ENCODE data around the gene MET.

MET gene

GRCh38 chr7:116820149-116820548 is 148.2 kb downstream of the MET start:
- Histone ChIP-seq H3K4me3 (ENCODE audit: low read depth, low read length) (no peak overlapping the region), H3K9me3 (ENCODE audit: control insufficient read depth, insufficient read depth, low read depth, low read length) (no peaks in the 10 kb centered on the region), H3K36me3 (ENCODE audit: control insufficient read depth in 2 of 2, insufficient read depth in 1 of 2, low read length in 2 of 2) (no peaks in the 10 kb centered on the region), H3K27ac (ENCODE audit: extremely low read depth, low read depth, low read length) (no peak overlapping the region), H3K4me1 (ENCODE audit: control insufficient read depth, insufficient read depth, low read length) (no peaks in the 10 kb centered on the region)
- ChIA-PET CTCF (interaction anchor here (0.6 to 1.2 kb wide), 3 partner anchors 10 to 1907 kb away, joined by 3 to 7 read pairs (median 4); no protein-coding TSS in a partner anchor), POLR2A (no interaction called here)
- no peak for TF ChIP-seq ZNF23 (tag by site-specific recombination; IDR thresholded peaks at IDR 0.05; ENCODE audit: borderline replicate concordance)
- peak; percentile 48; the same call in 1 of the 2 replicates for TF ChIP-seq ZBTB11 (tag by site-specific recombination; conservative IDR thresholded peaks at IDR 0.05; ENCODE audit: low read depth)
- TF ChIP-seq, protein P1, sequence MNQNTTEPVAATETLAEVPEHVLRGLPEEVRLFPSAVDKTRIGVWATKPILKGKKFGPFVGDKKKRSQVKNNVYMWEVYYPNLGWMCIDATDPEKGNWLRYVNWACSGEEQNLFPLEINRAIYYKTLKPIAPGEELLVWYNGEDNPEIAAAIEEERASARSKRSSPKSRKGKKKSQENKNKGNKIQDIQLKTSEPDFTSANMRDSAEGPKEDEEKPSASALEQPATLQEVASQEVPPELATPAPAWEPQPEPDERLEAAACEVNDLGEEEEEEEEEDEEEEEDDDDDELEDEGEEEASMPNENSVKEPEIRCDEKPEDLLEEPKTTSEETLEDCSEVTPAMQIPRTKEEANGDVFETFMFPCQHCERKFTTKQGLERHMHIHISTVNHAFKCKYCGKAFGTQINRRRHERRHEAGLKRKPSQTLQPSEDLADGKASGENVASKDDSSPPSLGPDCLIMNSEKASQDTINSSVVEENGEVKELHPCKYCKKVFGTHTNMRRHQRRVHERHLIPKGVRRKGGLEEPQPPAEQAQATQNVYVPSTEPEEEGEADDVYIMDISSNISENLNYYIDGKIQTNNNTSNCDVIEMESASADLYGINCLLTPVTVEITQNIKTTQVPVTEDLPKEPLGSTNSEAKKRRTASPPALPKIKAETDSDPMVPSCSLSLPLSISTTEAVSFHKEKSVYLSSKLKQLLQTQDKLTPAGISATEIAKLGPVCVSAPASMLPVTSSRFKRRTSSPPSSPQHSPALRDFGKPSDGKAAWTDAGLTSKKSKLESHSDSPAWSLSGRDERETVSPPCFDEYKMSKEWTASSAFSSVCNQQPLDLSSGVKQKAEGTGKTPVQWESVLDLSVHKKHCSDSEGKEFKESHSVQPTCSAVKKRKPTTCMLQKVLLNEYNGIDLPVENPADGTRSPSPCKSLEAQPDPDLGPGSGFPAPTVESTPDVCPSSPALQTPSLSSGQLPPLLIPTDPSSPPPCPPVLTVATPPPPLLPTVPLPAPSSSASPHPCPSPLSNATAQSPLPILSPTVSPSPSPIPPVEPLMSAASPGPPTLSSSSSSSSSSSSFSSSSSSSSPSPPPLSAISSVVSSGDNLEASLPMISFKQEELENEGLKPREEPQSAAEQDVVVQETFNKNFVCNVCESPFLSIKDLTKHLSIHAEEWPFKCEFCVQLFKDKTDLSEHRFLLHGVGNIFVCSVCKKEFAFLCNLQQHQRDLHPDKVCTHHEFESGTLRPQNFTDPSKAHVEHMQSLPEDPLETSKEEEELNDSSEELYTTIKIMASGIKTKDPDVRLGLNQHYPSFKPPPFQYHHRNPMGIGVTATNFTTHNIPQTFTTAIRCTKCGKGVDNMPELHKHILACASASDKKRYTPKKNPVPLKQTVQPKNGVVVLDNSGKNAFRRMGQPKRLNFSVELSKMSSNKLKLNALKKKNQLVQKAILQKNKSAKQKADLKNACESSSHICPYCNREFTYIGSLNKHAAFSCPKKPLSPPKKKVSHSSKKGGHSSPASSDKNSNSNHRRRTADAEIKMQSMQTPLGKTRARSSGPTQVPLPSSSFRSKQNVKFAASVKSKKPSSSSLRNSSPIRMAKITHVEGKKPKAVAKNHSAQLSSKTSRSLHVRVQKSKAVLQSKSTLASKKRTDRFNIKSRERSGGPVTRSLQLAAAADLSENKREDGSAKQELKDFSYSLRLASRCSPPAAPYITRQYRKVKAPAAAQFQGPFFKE (tag by site-specific recombination; IDR thresholded peaks at IDR 0.05; ENCODE audit: borderline replicate concordance): no peak
- no peak for TF ChIP-seq ZFP37 (tag by site-specific recombination; IDR thresholded peaks at IDR 0.05)
- TF ChIP-seq ZNF140 (tag by site-specific recombination; IDR thresholded peaks at IDR 0.05): peak; percentile 55; the same call in 1 of the 2 replicates
- TF ChIP-seq ZNF433 (tag by site-specific recombination; IDR thresholded peaks at IDR 0.05; ENCODE audit: low read depth): 0 out of 2 replicates have a peak, but pooled peaks have one; percentile 36
- no peak for TF ChIP-seq ZNF24 (tag by site-specific recombination; IDR thresholded peaks at IDR 0.05)
- no peak for TF ChIP-seq KLF8 (tag by site-specific recombination; IDR thresholded peaks at IDR 0.05)
- TF ChIP-seq ZXDB (tag by site-specific recombination; IDR thresholded peaks at IDR 0.05): peak; percentile 29; the same call in 1 of the 2 replicates
- 0 out of 2 replicates have a peak, but pooled peaks have one; percentile 18 for TF ChIP-seq ZBTB8A (tag by site-specific recombination; IDR thresholded peaks at IDR 0.05)
- peak; percentile 79; the same call in 1 of the 2 replicates for TF ChIP-seq ZNF394 (tag by site-specific recombination; IDR thresholded peaks at IDR 0.05; ENCODE audit: borderline replicate concordance)
- TF ChIP-seq HOXD13 (CRISPR knock-in tag; IDR thresholded peaks at IDR 0.05; ENCODE audit: borderline replicate concordance): no peak
- peak; percentile 53 for TF ChIP-seq ZNF623 (tag by site-specific recombination; IDR thresholded peaks at IDR 0.05)
- TF ChIP-seq ZNF426 (tag by site-specific recombination; IDR thresholded peaks at IDR 0.05): peak; percentile 61
- TF ChIP-seq, protein P2, sequence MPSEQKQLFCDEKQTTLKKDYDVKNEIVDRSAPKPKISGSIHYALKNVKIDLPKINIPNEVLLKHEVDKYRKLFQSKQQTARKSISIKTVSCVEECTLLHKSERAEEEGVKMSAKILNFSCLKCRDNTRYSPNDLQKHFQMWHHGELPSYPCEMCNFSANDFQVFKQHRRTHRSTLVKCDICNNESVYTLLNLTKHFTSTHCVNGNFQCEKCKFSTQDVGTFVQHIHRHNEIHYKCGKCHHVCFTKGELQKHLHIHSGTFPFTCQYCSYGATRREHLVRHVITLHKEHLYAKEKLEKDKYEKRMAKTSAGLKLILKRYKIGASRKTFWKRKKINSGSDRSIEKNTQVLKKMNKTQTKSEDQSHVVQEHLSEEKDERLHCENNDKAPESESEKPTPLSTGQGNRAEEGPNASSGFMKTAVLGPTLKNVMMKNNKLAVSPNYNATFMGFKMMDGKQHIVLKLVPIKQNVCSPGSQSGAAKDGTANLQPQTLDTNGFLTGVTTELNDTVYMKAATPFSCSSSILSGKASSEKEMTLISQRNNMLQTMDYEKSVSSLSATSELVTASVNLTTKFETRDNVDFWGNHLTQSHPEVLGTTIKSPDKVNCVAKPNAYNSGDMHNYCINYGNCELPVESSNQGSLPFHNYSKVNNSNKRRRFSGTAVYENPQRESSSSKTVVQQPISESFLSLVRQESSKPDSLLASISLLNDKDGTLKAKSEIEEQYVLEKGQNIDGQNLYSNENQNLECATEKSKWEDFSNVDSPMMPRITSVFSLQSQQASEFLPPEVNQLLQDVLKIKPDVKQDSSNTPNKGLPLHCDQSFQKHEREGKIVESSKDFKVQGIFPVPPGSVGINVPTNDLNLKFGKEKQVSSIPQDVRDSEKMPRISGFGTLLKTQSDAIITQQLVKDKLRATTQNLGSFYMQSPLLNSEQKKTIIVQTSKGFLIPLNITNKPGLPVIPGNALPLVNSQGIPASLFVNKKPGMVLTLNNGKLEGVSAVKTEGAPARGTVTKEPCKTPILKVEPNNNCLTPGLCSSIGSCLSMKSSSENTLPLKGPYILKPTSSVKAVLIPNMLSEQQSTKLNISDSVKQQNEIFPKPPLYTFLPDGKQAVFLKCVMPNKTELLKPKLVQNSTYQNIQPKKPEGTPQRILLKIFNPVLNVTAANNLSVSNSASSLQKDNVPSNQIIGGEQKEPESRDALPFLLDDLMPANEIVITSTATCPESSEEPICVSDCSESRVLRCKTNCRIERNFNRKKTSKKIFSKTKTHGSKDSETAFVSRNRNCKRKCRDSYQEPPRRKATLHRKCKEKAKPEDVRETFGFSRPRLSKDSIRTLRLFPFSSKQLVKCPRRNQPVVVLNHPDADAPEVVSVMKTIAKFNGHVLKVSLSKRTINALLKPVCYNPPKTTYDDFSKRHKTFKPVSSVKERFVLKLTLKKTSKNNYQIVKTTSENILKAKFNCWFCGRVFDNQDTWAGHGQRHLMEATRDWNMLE (tag by site-specific recombination; conservative IDR thresholded peaks at IDR 0.05; ENCODE audit: low read depth): peak; percentile 74
- TF ChIP-seq ZNF510 (tag by site-specific recombination; IDR thresholded peaks at IDR 0.05; ENCODE audit: insufficient replicate concordance): peak; percentile 41
- TF ChIP-seq ZNF621 (tag by site-specific recombination; IDR thresholded peaks at IDR 0.05): no peak
- TF ChIP-seq REPIN1 (tag by site-specific recombination; IDR thresholded peaks at IDR 0.05; ENCODE audit: low read depth): no peak
- TF ChIP-seq KLF16 (tag by site-specific recombination; IDR thresholded peaks at IDR 0.05): no peak
- peak; percentile 45 for TF ChIP-seq ZNF555 (tag by site-specific recombination; conservative IDR thresholded peaks at IDR 0.05)
- 0 out of 2 replicates have a peak, but pooled peaks have one; percentile 16 for TF ChIP-seq ZBTB21 (tag by site-specific recombination; IDR thresholded peaks at IDR 0.05)

Measured in HEK293 (cell line).